ENCODE results near the gene ANXA5.

The ANXA5 gene

GRCh38 chr4:121684016-121684415 is 12.8 kb downstream of the ANXA5 start:
- H3K4me3 ChIP-seq (replicated peaks; ENCODE audit: low read depth, low read length), result no peak overlapping the region
- no peak for TF ChIP-seq CTCF (IDR thresholded peaks at IDR 0.05; ENCODE audit: low read length, missing control alignments)

GRCh38 chr4:121680571-121680970 is 16.2 kb downstream of the ANXA5 start:
- DNase-seq (ENCODE audit: low read depth), result no peak
- no peak for TF ChIP-seq CTCF (IDR thresholded peaks at IDR 0.05; ENCODE audit: low read length, missing control alignments)
- H3K4me3 ChIP-seq (replicated peaks; ENCODE audit: low read depth, low read length), result no peak overlapping the region

More at GRCh38 chr4:121684016-121684415, 12.8 kb downstream of the ANXA5 start:
- no peak for DNase-seq (ENCODE audit: low read depth)

GRCh38 chr4:121679951-121680350 is 16.8 kb downstream of the ANXA5 start:
- TF ChIP-seq CTCF (IDR thresholded peaks at IDR 0.05; ENCODE audit: low read length, missing control alignments), result no peak
- H3K4me3 ChIP-seq (replicated peaks; ENCODE audit: low read depth, low read length), result no peak overlapping the region
- no peak for DNase-seq (ENCODE audit: low read depth)

- TF ChIP-seq CTCF (IDR thresholded peaks at IDR 0.05; ENCODE audit: low read length, missing control alignments), result no peak
- no peak overlapping the region for H3K4me3 ChIP-seq (replicated peaks; ENCODE audit: low read depth, low read length)
- DNase-seq (ENCODE audit: low read depth), result no peak
Observed at GRCh38 chr4:121679267-121679666, 17.5 kb downstream of the ANXA5 start.

GRCh38 chr4:121677524-121677923 is 19.3 kb downstream of the ANXA5 start:
- no peak overlapping the region for H3K4me3 ChIP-seq (replicated peaks; ENCODE audit: low read depth, low read length)
- no peak for TF ChIP-seq CTCF (IDR thresholded peaks at IDR 0.05; ENCODE audit: low read length, missing control alignments)
- DNase-seq (ENCODE audit: low read depth), result no peak

GRCh38 chr4:121676345-121677075 is 20.3 kb downstream of the ANXA5 start:
- no peak overlapping the region for H3K4me3 ChIP-seq (replicated peaks; ENCODE audit: low read depth, low read length)
- no peak for TF ChIP-seq CTCF (IDR thresholded peaks at IDR 0.05; ENCODE audit: low read length, missing control alignments)
- no peak for DNase-seq (ENCODE audit: low read depth)

- TF ChIP-seq CTCF (IDR thresholded peaks at IDR 0.05; ENCODE audit: low read length, missing control alignments), result peak; percentile 62
- H3K4me3 ChIP-seq (replicated peaks; ENCODE audit: low read depth, low read length), result no peak overlapping the region
- DNase-seq (ENCODE audit: low read depth), result peak; percentile 62
Observed at GRCh38 chr4:121675715-121676114, 21.1 kb downstream of the ANXA5 start.
